ENCODE results near the gene MAG. TPM values are rescaled to one million over a fixed set of nuclear protein-coding genes. Genes with fewer than 3 reads are reported as not detected.

MAG gene
- total RNA-seq, 2 experiments from 2014 or later: 0.20 to 0.31 TPM

GRCh38 chr19:35351411-35352176 is 59.6 kb downstream of the MAG start:
- DNase-seq: no peak
- POLR2A ChIA-PET: no interaction called here

GRCh38 chr19:35352177-35352447 is 60.2 kb downstream of the MAG start:
- ChIA-PET CTCF (interaction anchor here (1.3 to 3.7 kb wide), 12 partner anchors 9 to 240 kb away, joined by 3 to 45 read pairs (median 6); no protein-coding TSS in a partner anchor), POLR2A (no interaction called here)
- no peak for DNase-seq
- H3K36me3 Mint-ChIP-seq (ENCODE audit: low read depth): no peaks in the 10 kb centered on the region
- TF ChIP-seq CTCF (IDR thresholded peaks at IDR 0.05): no peak
- H3K4me1 Mint-ChIP-seq (ENCODE audit: low read depth): peaks cover 21% of the 10 kb centered on the region
- intact Hi-C loops (cut with micrococcal nuclease): loop anchor here (2.0 kb wide), 1 partner anchor 143 kb away; no protein-coding TSS in a partner anchor
- no peak for ATAC-seq
- peaks cover 2% of the 10 kb centered on the region for H3K27me3 Mint-ChIP-seq
- H3K4me3 Mint-ChIP-seq: no peak overlapping the region
- H3K27ac Mint-ChIP-seq: no peak overlapping the region
- H3K9me3 Mint-ChIP-seq: no peaks in the 10 kb centered on the region

More at GRCh38 chr19:35351411-35352176, 59.6 kb downstream of the MAG start:
- Mint-ChIP-seq H3K9me3 (no peaks in the 10 kb centered on the region), H3K4me1 (ENCODE audit: low read depth) (peaks cover 27% of the 10 kb centered on the region), H3K4me3 (no peak overlapping the region), H3K36me3 (ENCODE audit: low read depth) (no peaks in the 10 kb centered on the region), H3K27me3 (peaks cover 2% of the 10 kb centered on the region), H3K27ac (no peak overlapping the region)
- TF ChIP-seq CTCF (IDR thresholded peaks at IDR 0.05): no peak
- intact Hi-C loops (cut with micrococcal nuclease): loop anchor here (2.0 kb wide), 1 partner anchor 143 kb away; no protein-coding TSS in a partner anchor
- ATAC-seq: no peak
- CTCF ChIA-PET: interaction anchor here (1.4 to 3.7 kb wide), 7 partner anchors 10 to 240 kb away, joined by 4 to 45 read pairs (median 11); no protein-coding TSS in a partner anchor

GRCh38 chr19:35352448-35353304 is 60.7 kb downstream of the MAG start:
- CTCF ChIA-PET: interaction anchor here (0.7 to 3.7 kb wide), 30 partner anchors 9 to 308 kb away, joined by 3 to 45 read pairs (median 4); no protein-coding TSS in a partner anchor
- Mint-ChIP-seq H3K27ac (no peak overlapping the region), H3K9me3 (no peaks in the 10 kb centered on the region), H3K4me3 (no peak overlapping the region), H3K4me1 (ENCODE audit: low read depth) (peaks cover 16% of the 10 kb centered on the region), H3K27me3 (peaks cover 2% of the 10 kb centered on the region), H3K36me3 (ENCODE audit: low read depth) (no peaks in the 10 kb centered on the region)
- peak; percentile 95 for TF ChIP-seq CTCF (IDR thresholded peaks at IDR 0.05)
- POLR2A ChIA-PET: interaction anchor here (1.2 kb wide), 1 partner anchor 142 kb away, joined by 3 read pairs; no protein-coding TSS in a partner anchor
- DNase-seq (peak; percentile 82), ATAC-seq (peak; percentile 87)
- intact Hi-C loops (cut with micrococcal nuclease): loop anchor here (1.0 to 2.0 kb wide), 2 partner anchors 116 to 142 kb away; no protein-coding TSS in a partner anchor

GRCh38 chr19:35353635-35354034 is 61.7 kb downstream of the MAG start:
- no peak overlapping the region for H3K4me3 Mint-ChIP-seq
- POLR2A ChIA-PET: interaction anchor here (0.6 to 1.2 kb wide), 2 partner anchors 141 to 229 kb away, joined by 3 read pairs; no protein-coding TSS in a partner anchor
- no peaks in the 10 kb centered on the region for H3K36me3 Mint-ChIP-seq (ENCODE audit: low read depth)
- H3K4me1 Mint-ChIP-seq (ENCODE audit: low read depth): peaks cover 14% of the 10 kb centered on the region
- ATAC-seq (no peak), DNase-seq (no peak)
- H3K27ac Mint-ChIP-seq: no peak overlapping the region
- intact Hi-C loops (cut with micrococcal nuclease): loop anchor here (1.0 to 2.0 kb wide), 2 partner anchors 115 to 141 kb away; no protein-coding TSS in a partner anchor
- peaks cover 7% of the 10 kb centered on the region for H3K27me3 Mint-ChIP-seq
- H3K9me3 Mint-ChIP-seq: no peaks in the 10 kb centered on the region
- TF ChIP-seq CTCF (IDR thresholded peaks at IDR 0.05): no peak
- CTCF ChIA-PET: interaction anchor here (0.7 to 3.7 kb wide), 26 partner anchors 14 to 263 kb away, joined by 3 to 45 read pairs (median 4); no protein-coding TSS in a partner anchor

Data from activated CD8-positive, alpha-beta T cell treated with anti-CD3 and anti-CD28 coated beads for 36 hours (primary cell).